HEK293 (cell line): ENCODE measurements around the gene SORT1.

ENCODE experiments used
- CTCF ChIP-seq: fragments of 450-650 bp; formaldehyde crosslinking; IDR thresholded peaks from 2 replicates; pipeline ENCODE4 v1.5.1; 2016; ENCODE audit warnings: missing biosample characterization, missing genetic modification characterization
- KLF16 ChIP-seq: fragments of 450-650 bp; formaldehyde crosslinking; IDR thresholded peaks from 2 replicates; pipeline ENCODE4 v1.5.1; 2017; ENCODE audit warnings: missing biosample characterization, missing genetic modification characterization
- PRDM1 ChIP-seq: fragments of 450-650 bp; formaldehyde crosslinking; IDR thresholded peaks from 2 replicates; pipeline ENCODE4; 2016; ENCODE audit warnings: missing biosample characterization, missing genetic modification characterization
- TRIM28 ChIP-seq: IDR thresholded peaks from 2 replicates; pipeline ENCODE4 v1.6.1; 2011; ENCODE audit warnings: low read length, control low read depth, borderline replicate concordance
- ZBTB26 ChIP-seq: fragments of 450-650 bp; formaldehyde crosslinking; optimal IDR thresholded peaks from 2 replicates; pipeline ENCODE3; 2016; ENCODE audit warnings: missing biosample characterization, mild to moderate bottlenecking, missing genetic modification characterization
- ZBTB48 ChIP-seq: fragments of 450-650 bp; formaldehyde crosslinking; IDR thresholded peaks from 2 replicates; pipeline ENCODE4 v1.5.1; 2016; ENCODE audit warnings: missing biosample characterization, missing genetic modification characterization
- ZIC2 ChIP-seq: fragments of 450-650 bp; formaldehyde crosslinking; IDR thresholded peaks from 2 replicates; pipeline ENCODE4 v1.5.1; 2016; ENCODE audit warnings: missing biosample characterization, missing genetic modification characterization
- ZNF112 ChIP-seq: fragments of 450-650 bp; formaldehyde crosslinking; IDR thresholded peaks from 2 replicates; pipeline ENCODE4 v1.5.0; 2017; ENCODE audit warnings: missing biosample characterization, missing genetic modification characterization
- ZNF837 ChIP-seq: fragments of 450-650 bp; formaldehyde crosslinking; IDR thresholded peaks from 2 replicates; pipeline ENCODE4 v1.5.1; 2016; ENCODE audit warnings: missing biosample characterization, missing genetic modification characterization

GRCh38 chr1:109270623-109271317 lies 126.9 kb downstream of the SORT1 start:
- no peak for TF ChIP-seq KLF16
- no peak for TF ChIP-seq ZIC2 (tag by site-specific recombination)
- no peak for TF ChIP-seq ZNF837 (tag by site-specific recombination)
- no peak for TF ChIP-seq PRDM1 (tag by site-specific recombination)
- no peak for TF ChIP-seq CTCF
- TF ChIP-seq TRIM28: no peak
- no peak for TF ChIP-seq ZNF112 (tag by site-specific recombination)
- TF ChIP-seq ZBTB26: no peak
- TF ChIP-seq ZBTB48: no peak
